ENCODE data around the gene ZNF620.
"Not testable (repeated sequence)": the region's sequence is repeated elsewhere in the genome, so short reads cannot be mapped to it uniquely, and the experiment has no call there.

Gene ZNF620

DNA sequence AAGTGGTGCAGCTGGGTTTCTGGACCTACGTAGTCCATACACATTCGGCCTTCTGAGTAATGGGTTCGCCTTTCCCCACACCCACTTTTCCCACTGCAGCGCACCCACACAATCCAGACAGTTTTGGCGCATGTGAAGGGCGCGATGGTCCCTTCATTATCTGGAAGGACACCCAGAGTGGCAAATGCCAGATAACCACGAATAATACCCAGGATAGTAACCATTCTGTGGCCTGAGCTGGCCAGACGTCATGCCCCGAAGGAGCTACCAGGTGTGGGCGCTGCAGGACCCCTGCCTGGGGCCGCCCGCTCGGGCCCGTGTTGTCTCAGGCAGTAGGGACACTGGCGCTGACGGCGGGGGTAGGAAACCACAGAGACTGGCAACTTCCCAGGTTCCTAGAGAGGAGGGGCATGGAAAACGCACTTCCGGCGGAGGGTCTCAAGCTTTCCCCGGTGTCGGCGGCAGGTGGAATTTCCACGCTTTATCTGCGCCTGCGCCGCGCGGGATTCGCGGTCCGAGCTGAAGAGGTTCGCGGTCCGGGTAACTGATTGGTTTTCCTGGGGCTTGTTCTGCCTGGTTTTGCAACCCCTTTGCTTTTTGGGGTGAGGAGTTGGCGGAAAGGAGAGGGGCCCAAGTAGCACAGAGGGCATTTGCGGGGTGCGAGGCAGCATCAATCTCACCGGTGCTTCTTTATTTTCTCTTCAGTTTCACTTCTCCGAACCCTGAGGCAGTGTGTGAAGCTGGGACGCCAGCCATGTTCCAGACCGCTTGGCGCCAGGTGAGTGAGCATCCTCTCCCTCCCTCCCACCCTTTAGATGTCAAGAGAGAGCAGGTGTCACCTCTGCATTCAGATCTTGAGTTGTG, at the start of gene ZNF620:
Gene ZNF620 (plus strand): TSS at position 441 of the 864 bp plus-strand sequence. CDS start 314 bp downstream, at position 755.
- Histone ChIP-seq H3K4me1 (ENCODE audit: control insufficient read depth in 5 of 5, insufficient read depth in 5 of 5, low read length in 5 of 5) (peaks cover 2 to 25% (median 17%) of the 10 kb centered on the region in 5 donors), H3K9me3 (ENCODE audit: control insufficient read depth in 5 of 5, low read length in 5 of 5) (no peaks in the 10 kb centered on the region), H3K27me3 (ENCODE audit: control insufficient read depth in 5 of 5, insufficient read depth in 4 of 5, low read length in 5 of 5) (no peaks in the 10 kb centered on the region), H3K27ac (ENCODE audit: low read depth, low read length) (peak within 1 kb of the TSS; percentile 38), H3K36me3 (ENCODE audit: control insufficient read depth in 5 of 5, insufficient read depth in 5 of 5, low read length in 5 of 5) (peaks cover 0 to 6% (median 0%) of the 10 kb centered on the region in 5 donors), H3K4me3 (ENCODE audit: low read depth in 1 of 5, low read length in 5 of 5) (peak within 1 kb of the TSS; percentile 78 to 94 (median 91)), H3K9ac (ENCODE audit: low read length in 5 of 5) (peak within 1 kb of the TSS; percentile 63 to 88 (median 85))

DNA sequence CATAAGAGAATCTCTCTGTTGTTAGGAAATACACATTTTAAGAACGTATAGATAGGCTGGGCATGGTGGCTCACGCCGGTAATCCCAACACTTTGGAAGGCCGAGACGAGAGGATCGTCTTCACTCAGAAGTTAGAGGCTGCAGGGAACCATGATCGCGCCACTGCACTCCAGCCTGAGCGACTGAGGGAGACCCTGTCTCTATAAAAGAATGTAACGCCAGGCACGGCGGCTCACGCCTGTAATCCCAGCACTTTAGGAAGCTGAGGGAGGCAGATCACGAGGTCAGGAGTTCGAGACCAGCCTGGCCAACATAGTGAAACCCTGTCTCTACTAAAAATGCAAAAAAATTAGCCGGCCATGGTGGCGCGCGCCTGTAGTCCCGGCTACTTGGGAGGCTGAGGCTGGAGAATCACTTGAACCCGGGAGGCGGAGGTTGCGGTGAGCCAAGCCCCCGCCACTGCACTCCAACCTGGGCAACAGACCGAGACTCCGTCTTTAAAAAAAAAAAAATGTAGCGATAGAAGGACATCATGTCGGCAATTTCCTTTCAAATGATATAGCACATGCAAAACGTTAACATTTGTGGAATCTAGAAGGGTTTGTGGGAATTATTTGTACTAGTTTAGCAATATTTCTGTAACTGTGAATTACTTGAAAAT, 49.4 kb upstream of the ZNF620 start:
- no peaks in the 10 kb centered on the region for H3K9me3 ChIP-seq (ENCODE audit: control insufficient read depth in 5 of 5, low read length in 5 of 5)
- peak overlapping the region; percentile 79 to 96 (median 88) for H3K9ac ChIP-seq (ENCODE audit: low read length in 5 of 5)
- H3K4me3 ChIP-seq (ENCODE audit: low read depth in 1 of 5, low read length in 5 of 5): peak overlapping the region; percentile 73 to 96 (median 95)
- no peaks in the 10 kb centered on the region for H3K27me3 ChIP-seq (ENCODE audit: control insufficient read depth in 5 of 5, insufficient read depth in 4 of 5, low read length in 5 of 5)
- peaks cover 4 to 29% (median 27%) of the 10 kb centered on the region in 5 donors for H3K36me3 ChIP-seq (ENCODE audit: control insufficient read depth in 5 of 5, insufficient read depth in 5 of 5, low read length in 5 of 5)
- H3K4me1 ChIP-seq (ENCODE audit: control insufficient read depth in 5 of 5, insufficient read depth in 5 of 5, low read length in 5 of 5): peaks cover 0 to 39% (median 36%) of the 10 kb centered on the region in 5 donors
- H3K27ac ChIP-seq (ENCODE audit: low read depth, low read length): peak overlapping the region; percentile 82

DNA sequence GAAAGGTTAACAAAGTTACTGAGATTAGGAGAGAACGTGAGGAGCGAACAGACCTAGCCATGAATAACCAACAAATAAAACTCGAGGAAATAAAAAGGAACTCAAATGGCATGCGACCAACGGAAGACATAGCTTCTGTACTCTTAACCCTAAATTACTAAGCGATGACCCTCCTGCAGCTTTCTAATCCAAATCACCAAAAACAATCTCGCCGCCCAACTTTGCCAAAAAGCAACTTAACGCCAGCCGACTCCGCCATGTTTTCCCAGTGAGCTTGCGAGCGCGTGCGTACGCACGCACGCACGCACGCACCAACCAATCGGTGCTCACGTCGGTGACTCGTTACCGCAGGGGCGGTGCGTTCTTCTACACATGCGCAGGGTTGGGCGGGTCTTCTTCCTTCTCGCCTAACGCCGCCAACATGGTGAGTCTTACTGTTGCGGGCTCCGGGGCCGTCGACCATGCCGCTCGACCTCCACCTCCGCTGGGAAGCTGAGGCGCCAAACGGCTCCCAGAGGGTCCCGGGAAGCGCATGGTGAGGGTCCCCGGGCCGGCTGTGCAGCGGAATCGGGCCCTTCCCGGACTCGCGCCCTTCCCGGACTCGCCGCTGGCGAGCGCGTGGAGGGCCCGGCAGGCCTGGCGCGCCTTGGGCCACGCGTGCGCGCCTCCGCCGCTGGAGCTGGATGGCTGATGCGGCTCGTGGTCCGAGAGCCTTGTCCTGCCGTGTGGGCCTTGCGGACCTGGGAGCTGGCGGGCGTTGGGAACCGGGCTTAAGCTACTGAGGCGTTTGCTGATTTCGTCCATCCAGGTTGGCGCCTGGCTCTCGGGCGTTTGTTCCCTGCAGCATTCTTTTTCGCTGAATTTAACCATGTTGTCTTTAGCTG, 48.7 kb upstream of the ZNF620 start, which contains the start of gene RPL14:
Gene RPL14 (plus strand): TSS at position 400 of the 884 bp plus-strand sequence. CDS start 133 bp downstream, at position 533.
- H3K9me3 ChIP-seq (ENCODE audit: control insufficient read depth in 5 of 5, low read length in 5 of 5): no peaks in the 10 kb centered on the region
- H3K36me3 ChIP-seq (ENCODE audit: control insufficient read depth in 5 of 5, insufficient read depth in 5 of 5, low read length in 5 of 5): peaks cover 8 to 35% (median 32%) of the 10 kb centered on the region in 5 donors
- peak within 1 kb of the TSS; percentile 79 to 96 (median 88) for H3K9ac ChIP-seq (ENCODE audit: low read length in 5 of 5)
- H3K27me3 ChIP-seq (ENCODE audit: control insufficient read depth in 5 of 5, insufficient read depth in 4 of 5, low read length in 5 of 5): no peaks in the 10 kb centered on the region
- peaks cover 0 to 35% (median 33%) of the 10 kb centered on the region in 5 donors for H3K4me1 ChIP-seq (ENCODE audit: control insufficient read depth in 5 of 5, insufficient read depth in 5 of 5, low read length in 5 of 5)
- peak within 1 kb of the TSS; percentile 87 to 96 (median 95) for H3K4me3 ChIP-seq (ENCODE audit: low read depth in 1 of 5, low read length in 5 of 5)
- H3K27ac ChIP-seq (ENCODE audit: low read depth, low read length): peak within 1 kb of the TSS; percentile 82

DNA sequence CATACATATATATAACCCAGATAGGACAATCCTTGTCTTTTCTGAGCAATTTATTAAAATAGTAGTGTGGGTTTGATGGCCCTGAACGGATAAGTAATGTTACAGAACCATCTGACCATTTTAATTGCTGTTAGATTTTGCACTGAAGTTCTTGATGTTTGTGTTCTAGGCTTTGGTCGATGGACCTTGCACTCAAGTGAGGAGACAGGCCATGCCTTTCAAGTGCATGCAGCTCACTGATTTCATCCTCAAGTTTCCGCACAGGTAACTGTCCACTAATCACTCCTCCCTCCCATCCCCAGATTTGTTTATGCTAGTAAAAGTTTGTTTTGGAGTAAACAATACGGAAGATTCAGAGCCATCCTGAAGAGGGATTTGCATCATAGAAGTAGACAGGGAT, 47.4 kb upstream of the ZNF620 start:
- H3K9me3 ChIP-seq (ENCODE audit: control insufficient read depth in 5 of 5, low read length in 5 of 5): no peaks in the 10 kb centered on the region
- peaks cover 11 to 47% (median 45%) of the 10 kb centered on the region in 5 donors for H3K36me3 ChIP-seq (ENCODE audit: control insufficient read depth in 5 of 5, insufficient read depth in 5 of 5, low read length in 5 of 5)
- peak overlapping the region in 4 of 5 donors; percentile 87 to 96 (median 96) for H3K4me3 ChIP-seq (ENCODE audit: low read depth in 1 of 5, low read length in 5 of 5)
- H3K27ac ChIP-seq (ENCODE audit: low read depth, low read length): peak overlapping the region; percentile 82
- H3K4me1 ChIP-seq (ENCODE audit: control insufficient read depth in 5 of 5, insufficient read depth in 5 of 5, low read length in 5 of 5): peaks cover 0 to 28% (median 25%) of the 10 kb centered on the region in 5 donors
- H3K9ac ChIP-seq (ENCODE audit: low read length in 5 of 5): peak overlapping the region in 4 of 5 donors; percentile 87 to 96 (median 92)
- no peaks in the 10 kb centered on the region for H3K27me3 ChIP-seq (ENCODE audit: control insufficient read depth in 5 of 5, insufficient read depth in 4 of 5, low read length in 5 of 5)

DNA sequence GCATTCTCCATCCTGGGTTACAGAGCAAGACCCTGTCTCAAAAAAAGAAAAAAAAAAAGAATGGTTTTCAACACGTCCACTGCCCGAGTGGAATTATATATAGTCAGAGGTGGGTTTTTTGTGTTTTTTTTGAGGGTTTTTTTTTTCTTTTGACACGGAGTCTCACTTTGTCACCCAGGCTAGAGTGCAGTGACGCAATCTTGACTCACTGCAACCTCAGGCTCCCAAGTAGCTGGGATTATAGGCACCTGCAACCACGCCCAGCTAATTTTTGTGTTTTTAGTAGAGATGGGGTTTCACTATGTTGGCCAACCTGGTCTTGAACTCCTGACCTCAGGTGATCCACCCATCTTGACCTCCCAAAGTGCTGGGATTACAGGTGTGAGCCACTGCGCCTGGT, 45.4 kb upstream of the ZNF620 start:
- not testable (repeated sequence) for H3K9ac ChIP-seq (ENCODE audit: low read length in 5 of 5); H3K4me3 ChIP-seq (ENCODE audit: low read depth in 1 of 5, low read length in 5 of 5); H3K27ac ChIP-seq (ENCODE audit: low read depth, low read length); H3K27me3 ChIP-seq (ENCODE audit: control insufficient read depth in 5 of 5, insufficient read depth in 4 of 5, low read length in 5 of 5); H3K9me3 ChIP-seq (ENCODE audit: control insufficient read depth in 5 of 5, low read length in 5 of 5)
- H3K4me1 ChIP-seq (ENCODE audit: control insufficient read depth in 5 of 5, insufficient read depth in 5 of 5, low read length in 5 of 5): peaks cover 0 to 22% (median 19%) of the 10 kb centered on the region in 5 donors
- peaks cover 21 to 66% (median 60%) of the 10 kb centered on the region in 5 donors for H3K36me3 ChIP-seq (ENCODE audit: control insufficient read depth in 5 of 5, insufficient read depth in 5 of 5, low read length in 5 of 5)

DNA sequence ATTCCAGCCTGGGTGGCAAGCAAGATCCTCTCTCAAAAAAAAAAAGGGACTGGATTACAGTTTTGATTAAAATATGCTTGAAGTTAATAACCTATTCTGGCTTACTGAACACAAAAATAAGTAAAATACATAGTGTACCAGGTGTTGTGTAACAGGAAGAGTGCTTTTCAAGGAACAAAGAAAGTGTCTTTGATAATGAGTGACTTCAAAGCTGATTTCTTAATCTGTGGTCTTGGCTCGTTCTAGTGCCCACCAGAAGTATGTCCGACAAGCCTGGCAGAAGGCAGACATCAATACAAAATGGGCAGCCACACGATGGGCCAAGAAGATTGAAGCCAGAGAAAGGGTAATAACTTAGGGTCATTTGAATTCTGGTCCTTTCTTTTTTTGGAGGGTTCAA, 44.7 kb upstream of the ZNF620 start:
- Histone ChIP-seq H3K4me3 (ENCODE audit: low read depth in 1 of 5, low read length in 5 of 5) (no peak overlapping the region), H3K9ac (ENCODE audit: low read length in 5 of 5) (no peak overlapping the region), H3K9me3 (ENCODE audit: control insufficient read depth in 5 of 5, low read length in 5 of 5) (no peaks in the 10 kb centered on the region), H3K27ac (ENCODE audit: low read depth, low read length) (no peak overlapping the region), H3K36me3 (ENCODE audit: control insufficient read depth in 5 of 5, insufficient read depth in 5 of 5, low read length in 5 of 5) (peaks cover 21 to 67% (median 62%) of the 10 kb centered on the region in 5 donors), H3K4me1 (ENCODE audit: control insufficient read depth in 5 of 5, insufficient read depth in 5 of 5, low read length in 5 of 5) (peaks cover 0 to 20% (median 19%) of the 10 kb centered on the region in 5 donors), H3K27me3 (ENCODE audit: control insufficient read depth in 5 of 5, insufficient read depth in 4 of 5, low read length in 5 of 5) (no peaks in the 10 kb centered on the region)

DNA sequence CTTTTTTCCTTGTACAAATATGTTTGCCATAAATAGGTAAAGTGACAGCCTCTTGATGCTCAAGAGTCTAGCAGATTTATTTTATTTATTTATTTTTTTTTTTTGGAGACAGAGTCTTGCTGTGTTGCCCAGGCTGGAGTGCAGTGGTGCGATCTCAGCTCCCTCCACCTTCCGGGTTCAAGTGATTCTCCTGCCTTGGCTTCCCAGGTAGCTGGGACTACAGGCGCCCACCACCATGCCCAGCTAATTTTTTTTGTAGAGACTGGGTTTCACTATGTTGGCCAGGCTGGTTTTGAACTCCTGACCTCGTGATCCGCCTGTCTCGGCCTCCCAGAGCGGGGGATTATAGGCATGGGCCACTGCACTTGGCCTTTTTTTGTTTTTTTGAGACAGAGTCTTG, 43.0 kb upstream of the ZNF620 start:
- H3K9me3 ChIP-seq (ENCODE audit: control insufficient read depth in 5 of 5, low read length in 5 of 5); H3K27me3 ChIP-seq (ENCODE audit: control insufficient read depth in 5 of 5, insufficient read depth in 4 of 5, low read length in 5 of 5); H3K27ac ChIP-seq (ENCODE audit: low read depth, low read length); H3K4me3 ChIP-seq (ENCODE audit: low read depth in 1 of 5, low read length in 5 of 5); H3K9ac ChIP-seq (ENCODE audit: low read length in 5 of 5): not testable (repeated sequence)
- Histone ChIP-seq H3K36me3 (ENCODE audit: control insufficient read depth in 5 of 5, insufficient read depth in 5 of 5, low read length in 5 of 5) (peaks cover 26 to 72% (median 63%) of the 10 kb centered on the region in 5 donors), H3K4me1 (ENCODE audit: control insufficient read depth in 5 of 5, insufficient read depth in 5 of 5, low read length in 5 of 5) (peaks cover 0 to 14% (median 9%) of the 10 kb centered on the region in 5 donors)

DNA sequence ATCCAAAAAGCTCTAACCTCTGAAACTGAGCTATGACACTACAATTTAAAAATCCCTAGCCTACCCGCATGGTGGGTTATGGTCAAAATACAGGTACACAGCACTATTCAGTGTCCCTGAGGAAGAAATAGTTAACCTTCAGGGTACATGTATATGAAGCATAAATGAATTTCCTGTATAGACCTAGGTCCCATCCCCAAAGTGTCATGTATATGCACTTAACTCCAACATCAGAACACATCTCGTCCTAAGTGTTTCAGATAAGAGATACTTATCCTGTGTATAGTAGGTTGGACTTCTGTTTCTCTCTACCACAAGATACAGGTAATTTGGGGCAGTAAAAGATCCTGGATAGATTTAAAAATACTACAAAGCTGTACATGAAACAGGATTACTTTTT, 42.3 kb upstream of the ZNF620 start:
- Histone ChIP-seq H3K9ac (ENCODE audit: low read length in 5 of 5) (no peak overlapping the region), H3K4me3 (ENCODE audit: low read depth in 1 of 5, low read length in 5 of 5) (no peak overlapping the region), H3K36me3 (ENCODE audit: control insufficient read depth in 5 of 5, insufficient read depth in 5 of 5, low read length in 5 of 5) (peaks cover 26 to 68% (median 58%) of the 10 kb centered on the region in 5 donors)

DNA sequence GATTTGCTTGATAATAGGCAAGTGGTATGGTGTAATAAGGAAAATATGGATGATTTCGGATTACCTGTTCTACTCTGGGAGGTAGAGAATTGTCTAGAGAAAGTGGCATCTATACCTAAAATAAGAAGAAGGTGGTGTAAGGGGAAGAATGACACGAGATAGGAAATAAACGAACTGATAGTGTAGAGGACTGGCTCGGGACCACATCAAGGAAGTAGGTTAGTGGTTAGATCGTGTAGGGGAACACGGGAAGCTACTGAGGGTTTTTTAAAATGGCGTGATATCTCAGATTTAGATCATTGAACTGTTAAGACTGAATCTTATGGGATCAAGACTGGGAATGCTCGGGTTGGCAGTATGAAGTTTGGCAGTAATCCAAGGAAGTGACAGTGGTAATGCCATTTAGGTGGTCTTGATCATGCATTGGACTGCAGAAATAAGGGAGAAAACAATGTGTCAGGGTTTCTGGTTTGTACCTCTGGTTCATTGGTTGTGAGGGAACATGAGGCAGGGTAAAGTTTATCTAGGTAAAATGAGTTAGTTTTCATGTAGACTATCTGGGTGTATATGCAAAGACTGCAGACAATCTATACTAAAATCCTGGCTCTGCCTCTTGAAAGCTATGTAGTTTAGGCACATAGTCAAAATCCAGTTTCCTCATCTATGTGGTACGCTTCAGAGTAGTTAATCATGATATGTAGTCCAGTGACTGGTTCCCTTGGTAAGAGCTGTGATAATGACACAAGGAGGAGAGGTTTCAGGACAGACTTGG, 41.3 kb upstream of the ZNF620 start:
- Histone ChIP-seq H3K4me1 (ENCODE audit: control insufficient read depth in 5 of 5, insufficient read depth in 5 of 5, low read length in 5 of 5) (no peaks in the 10 kb centered on the region), H3K36me3 (ENCODE audit: control insufficient read depth in 5 of 5, insufficient read depth in 5 of 5, low read length in 5 of 5) (peaks cover 22 to 62% (median 50%) of the 10 kb centered on the region in 5 donors), H3K27me3 (ENCODE audit: control insufficient read depth in 5 of 5, insufficient read depth in 4 of 5, low read length in 5 of 5) (no peaks in the 10 kb centered on the region), H3K9ac (ENCODE audit: low read length in 5 of 5) (no peak overlapping the region), H3K4me3 (ENCODE audit: low read depth in 1 of 5, low read length in 5 of 5) (no peak overlapping the region), H3K27ac (ENCODE audit: low read depth, low read length) (no peak overlapping the region), H3K9me3 (ENCODE audit: control insufficient read depth in 5 of 5, low read length in 5 of 5) (no peaks in the 10 kb centered on the region)

More for the DNA sequence above, 42.3 kb upstream of the ZNF620 start:
- Histone ChIP-seq H3K27ac (ENCODE audit: low read depth, low read length) (no peak overlapping the region), H3K27me3 (ENCODE audit: control insufficient read depth in 5 of 5, insufficient read depth in 4 of 5, low read length in 5 of 5) (no peaks in the 10 kb centered on the region), H3K4me1 (ENCODE audit: control insufficient read depth in 5 of 5, insufficient read depth in 5 of 5, low read length in 5 of 5) (peaks cover 0 to 6% (median 2%) of the 10 kb centered on the region in 5 donors), H3K9me3 (ENCODE audit: control insufficient read depth in 5 of 5, low read length in 5 of 5) (no peaks in the 10 kb centered on the region)
